Measurements from ENCODE around the gene SETD7. TPM values are rescaled to one million over a fixed set of nuclear protein-coding genes. Genes with fewer than 3 reads are reported as not detected.
"Not testable (repeated sequence)": the region's sequence is repeated elsewhere in the genome, so short reads cannot be mapped to it uniquely, and the experiment has no call there.

Gene SETD7
- total RNA-seq, 1 donor from 2014 or later, result 63.3 TPM

GRCh38 chr4:139469869-139470268, 86.2 kb downstream of the SETD7 start:
- DNase-seq (ENCODE audit: low read depth in 2 of 2), result no peak

- DNase-seq (ENCODE audit: low read depth in 2 of 2), result no peak
Observed at GRCh38 chr4:139469216-139469615, 86.8 kb downstream of the SETD7 start.

GRCh38 chr4:139468756-139469155, 87.3 kb downstream of the SETD7 start:
- DNase-seq (ENCODE audit: low read depth in 2 of 2), result not testable (repeated sequence)

GRCh38 chr4:139465922-139466321, 90.1 kb downstream of the SETD7 start:
- no peak for DNase-seq (ENCODE audit: low read depth in 2 of 2)

GRCh38 chr4:139464512-139464911, 91.5 kb downstream of the SETD7 start:
- DNase-seq (ENCODE audit: low read depth in 2 of 2), result not testable (repeated sequence)

- DNase-seq (ENCODE audit: low read depth in 2 of 2), result no peak
Observed at GRCh38 chr4:139461022-139461628, 94.9 kb downstream of the SETD7 start.

- no peak for DNase-seq (ENCODE audit: low read depth in 2 of 2)
Observed at GRCh38 chr4:139460565-139460964, 95.5 kb downstream of the SETD7 start.

- peak in 1 of 2 donors; percentile 10 for DNase-seq (ENCODE audit: low read depth in 2 of 2)
Observed at GRCh38 chr4:139458999-139459398, 97.0 kb downstream of the SETD7 start.

- DNase-seq (ENCODE audit: low read depth in 2 of 2), result no peak
Observed at GRCh38 chr4:139458543-139458942, 97.5 kb downstream of the SETD7 start.

- DNase-seq (ENCODE audit: low read depth in 2 of 2), result peak; percentile 14 to 50
Observed at GRCh38 chr4:139457318-139457717, 98.7 kb downstream of the SETD7 start.

GRCh38 chr4:139455126-139455538, 100.9 kb downstream of the SETD7 start:
- DNase-seq (ENCODE audit: low read depth in 2 of 2), result no peak

GRCh38 chr4:139454111-139455045, 101.6 kb downstream of the SETD7 start, which contains the start of gene RAB33B:
TSS of gene RAB33B (plus strand) at chr4:139454121. CDS start at chr4:139454196, 75 bp downstream.
- DNase-seq (ENCODE audit: low read depth in 2 of 2), result peak; percentile 9 to 49

GRCh38 chr4:139453371-139454110, 102.5 kb downstream of the SETD7 start:
- peak; percentile 98 for DNase-seq (ENCODE audit: low read depth in 2 of 2)

- DNase-seq (ENCODE audit: low read depth in 2 of 2), result peak in 1 of 2 donors; percentile 79
Observed at GRCh38 chr4:139453041-139453370, 103.0 kb downstream of the SETD7 start.

GRCh38 chr4:139451997-139452396, 104.0 kb downstream of the SETD7 start:
- no peak for DNase-seq (ENCODE audit: low read depth in 2 of 2)

GRCh38 chr4:139450586-139450985, 105.4 kb downstream of the SETD7 start:
- no peak for DNase-seq (ENCODE audit: low read depth in 2 of 2)

- not testable (repeated sequence) for DNase-seq (ENCODE audit: low read depth in 2 of 2)
Observed at GRCh38 chr4:139447078-139447477, 108.9 kb downstream of the SETD7 start.

Other genes starting within 250 kb of the SETD7 start
- 11.1 and 14.1 TPM in 2 replicates for gene RAB33B, start 102.1 kb downstream of the SETD7 start, total RNA-seq
- gene MGST2, start 109.6 kb upstream of the SETD7 start, total RNA-seq, result 60.1 and 79.4 TPM in 2 replicates

Data from lung microvascular endothelial cell (primary cell).